Stimulated activated CD4-positive, alpha-beta T cell treated with anti-CD3 and anti-CD28 coated beads, TNF-alpha, amount 100 ng/mL, for 4 hours (primary cell): ENCODE results near the gene DDX49.

ENCODE experiments used
- DNase-seq, 3 experiments: peaks; one replicate each; pipeline ENCODE4 v3.0.0-alpha.2; 2020; ENCODE audit warnings: low read depth in 3 of 3

The DDX49 gene

GRCh38 chr19:18919086-18919899 lies at the start of gene DDX49, which contains the start of gene COPE:
TSS of gene DDX49 (plus strand) at chr19:18919715. CDS start at chr19:18919742, 27 bp downstream.
TSS of gene COPE (minus strand) at chr19:18919387. CDS start at chr19:18919348, 39 bp downstream.
- DNase-seq: peak; percentile 84 to 95 (median 93)

GRCh38 chr19:18869781-18870530 lies 49.6 kb upstream of the DDX49 start:
- no peak for DNase-seq

GRCh38 chr19:18870531-18871172 lies 48.9 kb upstream of the DDX49 start:
- no peak for DNase-seq

- no peak for DNase-seq
Observed at GRCh38 chr19:18871543-18871942, 48.0 kb upstream of the DDX49 start.

- no peak for DNase-seq
Observed at GRCh38 chr19:18875726-18876125, 43.8 kb upstream of the DDX49 start.

GRCh38 chr19:18876865-18877264 lies 42.6 kb upstream of the DDX49 start:
- no peak for DNase-seq

GRCh38 chr19:18878058-18878797 lies 41.3 kb upstream of the DDX49 start:
- DNase-seq: no peak

GRCh38 chr19:18878858-18879578 lies 40.5 kb upstream of the DDX49 start:
- no peak for DNase-seq

- no peak for DNase-seq
Observed at GRCh38 chr19:18879579-18880373, 39.7 kb upstream of the DDX49 start.

- DNase-seq: no peak
Observed at GRCh38 chr19:18881491-18881890, 38.0 kb upstream of the DDX49 start.

GRCh38 chr19:18883526-18884304 lies 35.8 kb upstream of the DDX49 start:
- no peak for DNase-seq

- DNase-seq: no peak
Observed at GRCh38 chr19:18886972-18887371, 32.5 kb upstream of the DDX49 start.

GRCh38 chr19:18889949-18890745 lies 29.4 kb upstream of the DDX49 start:
- no peak for DNase-seq

GRCh38 chr19:18893587-18894253 lies 25.8 kb upstream of the DDX49 start:
- no peak for DNase-seq

- DNase-seq: no peak
Observed at GRCh38 chr19:18894254-18895037, 25.1 kb upstream of the DDX49 start.

GRCh38 chr19:18895038-18895823 lies 24.3 kb upstream of the DDX49 start:
- DNase-seq: no peak
